ENCODE measurements around the gene CDH4.

CDH4 gene

GRCh38 chr20:61809006-61809770 lies 557.1 kb downstream of the CDH4 start:
- no peaks in the 10 kb centered on the region for H3K27me3 ChIP-seq (ENCODE audit: control insufficient read depth in 3 of 3, insufficient read depth in 3 of 3, low read depth in 1 of 3, low read length in 3 of 3)
- no peak for DNase-seq (ENCODE audit: low spot score)

DNA sequence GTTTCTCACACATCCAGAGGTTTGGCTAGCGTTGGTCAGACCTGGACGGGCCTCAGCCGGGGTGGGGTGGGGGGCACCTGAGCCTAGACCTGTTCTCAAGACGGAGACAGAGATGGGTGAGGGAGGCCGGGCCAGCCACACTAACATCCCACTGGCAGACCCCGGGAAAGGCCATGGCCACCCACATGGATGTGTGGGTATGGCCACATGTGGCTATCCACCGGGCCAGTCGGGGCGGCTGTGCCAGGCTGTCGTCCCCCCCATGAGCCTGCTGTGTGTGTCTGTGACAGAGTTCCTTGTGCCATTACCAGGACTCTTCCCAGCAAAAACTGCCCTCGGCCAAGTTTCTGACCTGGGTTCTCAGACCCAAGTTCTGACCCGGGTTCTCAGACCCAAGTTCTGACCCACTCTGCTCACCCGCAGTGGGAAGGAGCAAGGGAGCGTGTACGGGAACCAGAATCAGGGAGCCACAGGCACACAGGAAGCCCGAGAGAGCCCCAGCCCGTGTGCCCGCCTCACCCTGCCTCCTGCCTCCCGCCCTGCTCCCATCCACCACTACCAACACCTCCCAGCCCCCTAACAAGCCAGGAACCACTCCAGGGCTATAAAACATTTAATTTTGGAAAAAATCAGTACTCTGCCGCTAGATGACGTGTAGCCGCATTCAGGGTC lies 558.1 kb downstream of the CDH4 start:
- peak overlapping the region; percentile 38 for H2AK5ac ChIP-seq (ENCODE audit: low read depth, low read length)
- H3K4me2 ChIP-seq (ENCODE audit: insufficient read depth, low read length, poor library complexity, severe bottlenecking) = no peak overlapping the region
- no peak overlapping the region for H3K9ac ChIP-seq (ENCODE audit: low read depth, low read length, poor library complexity)
- DNase-seq (ENCODE audit: low spot score) = no peak
- no peak overlapping the region for H3K14ac ChIP-seq (ENCODE audit: low read length)
- no peak overlapping the region for H3K27ac ChIP-seq (replicated peaks; ENCODE audit: low read length)
- H2AFZ ChIP-seq (ENCODE audit: low read length) = no peak overlapping the region
- peaks cover 0 to 1% of the 10 kb centered on the region in 2 donors for H3K9me3 ChIP-seq (replicated peaks in 1 of 2; ENCODE audit: control insufficient read depth in 2 of 2, insufficient read depth in 1 of 2, low read depth in 1 of 2, low read length in 2 of 2)
- no peak overlapping the region for H3K4ac ChIP-seq (ENCODE audit: low read length)
- no peak overlapping the region for H3K23ac ChIP-seq (ENCODE audit: low read depth, low read length, poor library complexity)
- no peak overlapping the region for H4K8ac ChIP-seq (ENCODE audit: low read depth, low read length)
- no peaks in the 10 kb centered on the region for H3K79me1 ChIP-seq (ENCODE audit: low read depth, low read length)
- no CpG with 5 or more reads among the region's 22 CpGs for WGBS, 2 donors (ENCODE audit: extremely low coverage in 2 of 2, insufficient read length in 2 of 2, insufficient replicate concordance in 1 of 2)
- peaks cover 0 to 16% of the 10 kb centered on the region in 2 donors for H3K4me1 ChIP-seq (ENCODE audit: control insufficient read depth in 2 of 2, insufficient read depth in 1 of 2, low read depth in 1 of 2, low read length in 2 of 2)
- peak overlapping the region; percentile 69 for H2BK5ac ChIP-seq (ENCODE audit: low read length)
- H3K27me3 ChIP-seq (ENCODE audit: control insufficient read depth in 3 of 3, insufficient read depth in 3 of 3, low read depth in 1 of 3, low read length in 3 of 3) = no peaks in the 10 kb centered on the region
- H2BK120ac ChIP-seq (ENCODE audit: low read depth, low read length) = no peak overlapping the region
- no peak overlapping the region for H4K91ac ChIP-seq (ENCODE audit: low read depth, low read length, poor library complexity)
- H3K4me3 ChIP-seq (ENCODE audit: low read length in 2 of 2) = no peak overlapping the region
- H3K18ac ChIP-seq (ENCODE audit: low read length) = peak overlapping the region; percentile 2
- H3K36me3 ChIP-seq (replicated peaks in 1 of 2; ENCODE audit: control insufficient read depth in 2 of 2, insufficient read depth in 2 of 2, low read length in 2 of 2) = no peaks in the 10 kb centered on the region
- H2BK12ac ChIP-seq (ENCODE audit: low read length) = no peak overlapping the region
- no peak overlapping the region for H2BK15ac ChIP-seq (ENCODE audit: low read length)

More at GRCh38 chr20:61809006-61809770, 557.1 kb downstream of the CDH4 start:
- WGBS, 2 donors (ENCODE audit: extremely low coverage in 2 of 2, insufficient read length in 2 of 2, insufficient replicate concordance in 1 of 2) = no CpG with 5 or more reads among the region's 25 CpGs
- no peak overlapping the region for H3K27ac ChIP-seq (replicated peaks; ENCODE audit: low read length)
- H3K23ac ChIP-seq (ENCODE audit: low read depth, low read length, poor library complexity) = peak overlapping the region; percentile 20
- no peak overlapping the region for H3K4me3 ChIP-seq (ENCODE audit: low read length in 2 of 2)
- no peaks in the 10 kb centered on the region for H3K36me3 ChIP-seq (replicated peaks in 1 of 2; ENCODE audit: control insufficient read depth in 2 of 2, insufficient read depth in 2 of 2, low read length in 2 of 2)
- no peak overlapping the region for H2AK5ac ChIP-seq (ENCODE audit: low read depth, low read length)
- H4K8ac ChIP-seq (ENCODE audit: low read depth, low read length) = no peak overlapping the region
- H3K4me2 ChIP-seq (ENCODE audit: insufficient read depth, low read length, poor library complexity, severe bottlenecking) = no peak overlapping the region
- H2BK120ac ChIP-seq (ENCODE audit: low read depth, low read length) = no peak overlapping the region
- peaks cover 0 to 1% of the 10 kb centered on the region in 2 donors for H3K9me3 ChIP-seq (replicated peaks in 1 of 2; ENCODE audit: control insufficient read depth in 2 of 2, insufficient read depth in 1 of 2, low read depth in 1 of 2, low read length in 2 of 2)
- H3K79me1 ChIP-seq (ENCODE audit: low read depth, low read length) = no peaks in the 10 kb centered on the region
- H3K14ac ChIP-seq (ENCODE audit: low read length) = no peak overlapping the region
- no peak overlapping the region for H3K4ac ChIP-seq (ENCODE audit: low read length)
- H2BK12ac ChIP-seq (ENCODE audit: low read length) = no peak overlapping the region
- no peak overlapping the region for H2BK5ac ChIP-seq (ENCODE audit: low read length)
- H3K9ac ChIP-seq (ENCODE audit: low read depth, low read length, poor library complexity) = no peak overlapping the region
- H3K18ac ChIP-seq (ENCODE audit: low read length) = no peak overlapping the region
- no peak overlapping the region for H2BK15ac ChIP-seq (ENCODE audit: low read length)
- peaks cover 1 to 16% of the 10 kb centered on the region in 2 donors for H3K4me1 ChIP-seq (ENCODE audit: control insufficient read depth in 2 of 2, insufficient read depth in 1 of 2, low read depth in 1 of 2, low read length in 2 of 2)
- no peak overlapping the region for H2AFZ ChIP-seq (ENCODE audit: low read length)
- H4K91ac ChIP-seq (ENCODE audit: low read depth, low read length, poor library complexity) = no peak overlapping the region

- H4K91ac ChIP-seq (ENCODE audit: low read depth, low read length, poor library complexity) = no peak overlapping the region
- no peak overlapping the region for H2BK120ac ChIP-seq (ENCODE audit: low read depth, low read length)
- H4K8ac ChIP-seq (ENCODE audit: low read depth, low read length) = no peak overlapping the region
- no peak overlapping the region for H3K4ac ChIP-seq (ENCODE audit: low read length)
- DNase-seq (ENCODE audit: low spot score) = no peak
- no peak overlapping the region for H3K4me3 ChIP-seq (ENCODE audit: low read length in 2 of 2)
- no peak overlapping the region for H3K14ac ChIP-seq (ENCODE audit: low read length)
- peaks cover 0 to 16% of the 10 kb centered on the region in 2 donors for H3K4me1 ChIP-seq (ENCODE audit: control insufficient read depth in 2 of 2, insufficient read depth in 1 of 2, low read depth in 1 of 2, low read length in 2 of 2)
- H3K9me3 ChIP-seq (replicated peaks in 1 of 2; ENCODE audit: control insufficient read depth in 2 of 2, insufficient read depth in 1 of 2, low read depth in 1 of 2, low read length in 2 of 2) = peaks cover 0 to 1% of the 10 kb centered on the region in 2 donors
- H3K27me3 ChIP-seq (ENCODE audit: control insufficient read depth in 3 of 3, insufficient read depth in 3 of 3, low read depth in 1 of 3, low read length in 3 of 3) = no peaks in the 10 kb centered on the region
- H3K27ac ChIP-seq (replicated peaks; ENCODE audit: low read length) = no peak overlapping the region
- H2AFZ ChIP-seq (ENCODE audit: low read length) = no peak overlapping the region
- H3K18ac ChIP-seq (ENCODE audit: low read length) = no peak overlapping the region
- no peaks in the 10 kb centered on the region for H3K36me3 ChIP-seq (replicated peaks in 1 of 2; ENCODE audit: control insufficient read depth in 2 of 2, insufficient read depth in 2 of 2, low read length in 2 of 2)
- H3K79me1 ChIP-seq (ENCODE audit: low read depth, low read length) = no peaks in the 10 kb centered on the region
- no peak overlapping the region for H3K9ac ChIP-seq (ENCODE audit: low read depth, low read length, poor library complexity)
- no CpG with 5 or more reads among the region's 17 CpGs for WGBS, 2 donors (ENCODE audit: extremely low coverage in 2 of 2, insufficient read length in 2 of 2, insufficient replicate concordance in 1 of 2)
- H3K23ac ChIP-seq (ENCODE audit: low read depth, low read length, poor library complexity) = no peak overlapping the region
- H2AK5ac ChIP-seq (ENCODE audit: low read depth, low read length) = no peak overlapping the region
- no peak overlapping the region for H3K4me2 ChIP-seq (ENCODE audit: insufficient read depth, low read length, poor library complexity, severe bottlenecking)
- no peak overlapping the region for H2BK12ac ChIP-seq (ENCODE audit: low read length)
- no peak overlapping the region for H2BK15ac ChIP-seq (ENCODE audit: low read length)
- no peak overlapping the region for H2BK5ac ChIP-seq (ENCODE audit: low read length)
Observed at GRCh38 chr20:61810738-61811135, 558.7 kb downstream of the CDH4 start.

DNA sequence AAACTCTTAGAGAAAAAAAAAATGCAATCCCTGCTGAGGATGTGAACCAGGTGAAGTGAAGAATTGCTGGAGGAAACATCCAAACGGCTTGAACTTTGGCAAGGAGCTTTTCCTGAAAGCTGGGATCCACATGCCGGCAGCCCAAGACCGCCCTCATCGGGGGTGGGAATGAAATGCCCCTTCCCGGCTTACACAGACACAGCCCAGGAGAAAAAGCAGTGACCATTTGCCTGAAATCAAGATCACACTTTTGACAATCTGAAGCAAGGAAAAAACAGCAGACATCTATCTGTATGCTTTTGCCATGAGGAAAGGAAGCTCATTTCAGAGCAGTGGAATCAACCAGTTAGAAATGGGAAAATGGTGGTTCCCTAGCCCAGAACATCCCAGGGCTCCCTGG lies 559.1 kb downstream of the CDH4 start:
- H4K91ac ChIP-seq (ENCODE audit: low read depth, low read length, poor library complexity) = no peak overlapping the region
- no peak overlapping the region for H3K18ac ChIP-seq (ENCODE audit: low read length)
- H3K9me3 ChIP-seq (replicated peaks in 1 of 2; ENCODE audit: control insufficient read depth in 2 of 2, insufficient read depth in 1 of 2, low read depth in 1 of 2, low read length in 2 of 2) = peaks cover 0 to 1% of the 10 kb centered on the region in 2 donors
- H3K4me2 ChIP-seq (ENCODE audit: insufficient read depth, low read length, poor library complexity, severe bottlenecking) = no peak overlapping the region
- H3K27me3 ChIP-seq (ENCODE audit: control insufficient read depth in 3 of 3, insufficient read depth in 3 of 3, low read depth in 1 of 3, low read length in 3 of 3) = no peaks in the 10 kb centered on the region
- H3K4me3 ChIP-seq (ENCODE audit: low read length in 2 of 2) = no peak overlapping the region
- no peak overlapping the region for H2BK120ac ChIP-seq (ENCODE audit: low read depth, low read length)
- H3K23ac ChIP-seq (ENCODE audit: low read depth, low read length, poor library complexity) = no peak overlapping the region
- no peaks in the 10 kb centered on the region for H3K79me1 ChIP-seq (ENCODE audit: low read depth, low read length)
- no peak overlapping the region for H4K8ac ChIP-seq (ENCODE audit: low read depth, low read length)
- H3K9ac ChIP-seq (ENCODE audit: low read depth, low read length, poor library complexity) = no peak overlapping the region
- H3K36me3 ChIP-seq (replicated peaks in 1 of 2; ENCODE audit: control insufficient read depth in 2 of 2, insufficient read depth in 2 of 2, low read length in 2 of 2) = no peaks in the 10 kb centered on the region
- H3K14ac ChIP-seq (ENCODE audit: low read length) = no peak overlapping the region
- no peak overlapping the region for H2BK15ac ChIP-seq (ENCODE audit: low read length)
- no peak for DNase-seq (ENCODE audit: low spot score)
- peaks cover 0 to 14% of the 10 kb centered on the region in 2 donors for H3K4me1 ChIP-seq (ENCODE audit: control insufficient read depth in 2 of 2, insufficient read depth in 1 of 2, low read depth in 1 of 2, low read length in 2 of 2)
- H2AFZ ChIP-seq (ENCODE audit: low read length) = no peak overlapping the region
- H2AK5ac ChIP-seq (ENCODE audit: low read depth, low read length) = no peak overlapping the region
- H3K27ac ChIP-seq (replicated peaks; ENCODE audit: low read length) = no peak overlapping the region
- H2BK5ac ChIP-seq (ENCODE audit: low read length) = no peak overlapping the region
- H2BK12ac ChIP-seq (ENCODE audit: low read length) = no peak overlapping the region
- WGBS, 2 donors (ENCODE audit: extremely low coverage in 2 of 2, insufficient read length in 2 of 2, insufficient replicate concordance in 1 of 2) = no CpG with 5 or more reads among the region's 5 CpGs
- no peak overlapping the region for H3K4ac ChIP-seq (ENCODE audit: low read length)
